GM21447 (cell line): ENCODE results near the gene DIO3.

Source experiments
- ATAC-seq: cut with Tn5 transposase; IDR thresholded peaks from one replicate; pipeline ENCODE4 v1.9.1; 2021; ENCODE audit not compliant: unreplicated experiment

The DIO3 gene

DNA sequence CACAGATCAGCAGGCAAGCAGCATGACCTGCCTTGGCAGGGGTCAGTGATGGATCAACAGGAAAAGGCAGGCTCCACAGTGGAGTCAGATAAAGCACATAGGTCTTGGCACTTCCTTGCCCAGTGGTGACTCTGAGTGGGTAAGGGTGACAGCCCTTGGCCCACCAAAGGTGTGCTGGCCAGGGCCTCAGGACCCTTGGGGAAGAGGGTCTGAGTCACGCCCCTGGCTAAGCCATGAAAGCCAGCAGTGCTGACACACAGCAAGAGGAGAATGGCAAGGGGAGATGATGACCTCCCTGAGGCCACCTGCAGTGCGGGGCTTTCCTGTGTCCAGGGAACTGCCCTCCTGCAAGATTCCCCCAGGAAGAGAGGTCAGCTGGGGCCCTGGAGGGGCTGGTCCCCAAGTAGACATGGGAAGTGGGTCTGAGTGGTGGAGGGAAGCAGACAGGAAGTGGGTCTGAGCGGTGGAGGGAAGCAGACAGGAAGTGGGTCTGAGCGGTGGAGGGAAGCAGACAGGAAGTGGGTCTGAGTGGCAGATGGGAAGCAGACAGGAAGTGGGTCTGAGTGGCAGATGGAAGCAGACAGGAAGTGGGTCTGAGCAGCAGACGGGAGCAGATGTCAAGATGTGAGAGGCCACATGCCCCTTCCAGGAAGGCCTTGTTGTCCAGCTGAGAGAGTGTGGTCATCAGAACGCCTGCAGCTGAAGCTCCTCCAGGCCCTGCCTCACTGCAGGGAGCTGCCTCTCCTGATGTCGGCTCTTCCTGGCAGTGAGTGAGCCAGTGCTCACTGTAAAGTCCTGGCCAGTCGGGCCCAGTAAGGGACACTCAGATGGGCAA lies 34.8 kb downstream of the DIO3 start:
- ATAC-seq = no peak

DNA sequence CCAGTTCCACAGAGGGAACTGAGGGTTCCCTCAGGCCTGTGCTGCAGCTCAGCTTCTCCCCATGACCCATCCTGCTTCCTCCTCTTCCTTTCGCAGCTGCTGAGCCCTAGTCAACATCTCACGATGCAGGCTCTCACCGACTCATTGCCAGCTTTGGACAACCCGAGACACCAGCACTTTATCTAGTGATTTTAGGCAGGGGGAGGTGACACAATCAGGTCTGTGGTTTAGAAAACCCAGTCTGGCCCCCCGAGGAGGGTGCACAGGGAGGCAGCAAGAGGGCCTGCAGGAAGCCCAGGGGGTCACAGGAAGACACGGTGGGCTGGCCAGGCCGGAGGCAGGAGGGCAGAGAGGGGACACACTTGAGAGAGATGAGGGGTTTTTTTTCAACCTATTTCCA lies 35.4 kb downstream of the DIO3 start:
- no peak for ATAC-seq

DNA sequence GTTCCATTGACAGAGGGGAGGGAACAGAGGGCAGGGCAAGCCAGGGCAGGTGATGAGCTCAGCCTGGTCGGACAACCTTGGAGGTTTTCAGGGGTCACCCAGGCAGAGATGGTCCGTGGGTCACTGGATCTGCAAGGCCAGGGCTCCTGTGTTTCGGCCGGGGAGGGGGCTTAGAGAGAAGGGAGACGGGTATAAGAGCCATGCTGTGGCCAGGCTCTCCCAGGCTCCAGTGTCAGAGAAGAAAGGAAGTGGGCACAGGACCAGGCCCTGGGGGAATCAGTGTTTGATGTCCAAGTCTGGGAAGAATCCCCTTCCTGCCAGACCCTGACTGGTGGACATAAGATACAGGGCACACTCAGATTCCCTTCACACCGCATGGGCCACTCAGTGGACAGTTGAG lies 36.9 kb downstream of the DIO3 start:
- ATAC-seq = no peak

DNA sequence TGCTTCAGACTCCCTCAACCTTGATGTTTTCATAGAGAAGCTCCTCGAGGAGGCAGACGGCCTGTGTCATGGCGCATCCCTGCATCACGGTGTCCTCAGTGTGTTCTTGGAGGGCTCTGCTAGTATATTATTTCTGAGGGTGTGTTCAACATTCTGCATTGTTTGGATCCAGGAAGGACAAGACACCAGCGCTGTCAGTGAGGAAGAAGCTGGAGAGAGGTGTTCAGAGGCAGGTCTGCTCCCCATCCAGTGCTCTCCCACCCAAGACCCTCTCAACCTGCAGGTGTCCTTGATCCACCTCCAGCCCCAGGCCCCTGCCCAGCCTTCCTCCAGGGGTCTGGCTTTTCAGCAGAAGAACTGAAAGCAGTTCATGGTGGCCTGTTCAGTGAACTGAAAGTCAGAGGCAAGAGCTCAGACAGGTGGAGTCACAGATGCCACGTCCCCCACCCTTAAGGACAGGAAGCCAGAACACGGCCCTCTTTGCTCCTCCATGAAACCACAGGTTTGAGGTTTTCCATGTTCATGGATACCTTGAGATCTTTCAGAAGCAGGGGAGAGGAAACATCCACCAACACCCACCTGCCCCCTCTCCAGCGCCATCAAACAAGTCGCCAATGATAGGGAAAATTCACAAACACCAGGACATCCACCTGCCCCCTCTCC lies 37.4 kb downstream of the DIO3 start:
- ATAC-seq = no peak

DNA sequence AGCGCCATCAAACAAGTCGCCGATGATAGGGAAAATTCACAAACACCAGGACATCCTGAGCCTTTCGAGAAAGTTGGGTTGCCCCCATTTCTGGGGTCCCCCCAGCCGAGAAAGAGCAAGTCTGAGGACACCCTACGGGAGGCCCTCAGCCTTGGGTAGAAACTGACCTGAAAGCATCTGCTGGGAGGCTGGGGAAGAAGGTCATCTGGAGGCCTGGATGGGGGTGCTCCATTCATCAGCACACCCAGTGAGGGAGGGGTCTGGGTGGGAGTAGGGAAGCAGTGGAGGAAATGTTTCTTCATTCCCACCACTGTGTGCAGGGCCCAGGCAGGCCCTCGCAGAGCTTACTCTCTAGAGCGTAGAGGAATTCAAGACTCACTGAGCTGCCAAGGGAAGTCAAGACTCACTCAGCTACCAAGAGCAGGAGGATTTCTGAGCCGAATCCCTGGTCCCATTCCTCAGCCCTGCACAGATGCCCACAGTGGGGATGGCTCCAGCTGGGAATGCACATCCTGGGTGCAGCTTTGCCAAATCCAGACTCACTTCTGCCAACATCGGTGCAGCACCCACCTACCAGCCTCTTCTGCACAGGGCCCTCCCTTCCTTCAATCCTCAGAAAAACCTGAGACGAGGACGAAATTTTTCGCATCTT lies 38.1 kb downstream of the DIO3 start:
- ATAC-seq = no peak

DNA sequence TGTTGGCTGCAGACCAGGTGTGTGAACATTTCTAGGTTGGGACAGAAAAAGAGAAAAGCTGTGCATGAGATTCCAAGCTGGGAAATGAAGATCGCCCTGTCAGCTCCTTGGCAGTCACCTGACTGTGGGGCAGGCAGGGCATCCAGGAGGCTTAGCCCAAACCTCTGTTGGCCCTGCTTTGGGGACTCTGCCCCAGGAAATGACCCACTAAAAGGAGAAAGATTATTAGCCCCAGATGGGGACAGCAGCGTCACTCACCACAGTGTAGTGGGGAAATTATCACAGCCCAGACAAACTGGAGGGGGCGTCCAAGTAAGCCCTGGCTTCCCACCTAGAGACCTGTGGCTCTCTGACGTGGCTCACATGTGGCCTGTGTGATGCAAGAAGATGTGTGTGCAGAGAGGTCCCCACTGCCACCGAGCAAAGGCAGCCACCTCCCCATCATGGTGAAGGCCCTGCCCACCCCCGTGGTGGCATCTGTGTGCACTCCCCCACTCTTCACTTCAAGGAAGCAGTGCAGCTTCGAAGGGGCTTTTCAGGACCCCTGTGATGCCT lies 39.1 kb downstream of the DIO3 start:
- ATAC-seq = no peak

DNA sequence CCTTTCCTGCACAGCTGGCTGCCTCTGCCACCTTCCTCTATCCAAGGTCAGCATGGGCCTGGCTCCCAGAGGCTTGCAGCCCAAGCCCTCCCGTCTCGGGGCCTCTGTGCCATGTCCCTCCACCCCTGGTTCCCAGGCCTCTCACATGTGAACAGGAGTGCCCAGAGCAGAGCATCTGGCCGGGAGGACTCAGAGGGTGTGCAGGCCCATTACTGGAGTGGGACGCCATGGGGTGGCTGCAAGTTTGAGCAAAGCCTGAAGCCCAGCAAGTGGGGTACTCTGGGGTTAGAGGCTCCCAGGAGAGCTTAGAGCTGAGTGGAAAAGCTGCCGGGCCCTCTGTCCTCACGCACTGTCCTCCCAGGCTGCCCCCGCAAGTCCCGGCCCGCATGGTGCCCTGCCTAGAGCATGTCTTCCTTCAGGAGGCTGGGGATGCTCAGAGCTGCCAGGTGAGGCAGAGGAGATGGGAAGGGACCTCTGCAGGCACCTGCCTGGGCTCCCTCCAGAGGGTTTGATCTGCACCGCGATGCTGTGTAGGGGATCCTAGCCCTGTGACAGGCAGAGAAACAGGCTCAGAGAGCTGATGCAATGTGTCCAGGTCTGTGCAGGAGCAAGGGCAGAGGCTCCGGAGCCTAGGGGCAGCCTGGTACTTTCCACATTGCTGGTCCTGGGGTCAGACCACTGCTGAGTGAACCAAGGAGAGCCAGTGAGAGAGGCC lies 39.8 kb downstream of the DIO3 start:
- no peak for ATAC-seq

DNA sequence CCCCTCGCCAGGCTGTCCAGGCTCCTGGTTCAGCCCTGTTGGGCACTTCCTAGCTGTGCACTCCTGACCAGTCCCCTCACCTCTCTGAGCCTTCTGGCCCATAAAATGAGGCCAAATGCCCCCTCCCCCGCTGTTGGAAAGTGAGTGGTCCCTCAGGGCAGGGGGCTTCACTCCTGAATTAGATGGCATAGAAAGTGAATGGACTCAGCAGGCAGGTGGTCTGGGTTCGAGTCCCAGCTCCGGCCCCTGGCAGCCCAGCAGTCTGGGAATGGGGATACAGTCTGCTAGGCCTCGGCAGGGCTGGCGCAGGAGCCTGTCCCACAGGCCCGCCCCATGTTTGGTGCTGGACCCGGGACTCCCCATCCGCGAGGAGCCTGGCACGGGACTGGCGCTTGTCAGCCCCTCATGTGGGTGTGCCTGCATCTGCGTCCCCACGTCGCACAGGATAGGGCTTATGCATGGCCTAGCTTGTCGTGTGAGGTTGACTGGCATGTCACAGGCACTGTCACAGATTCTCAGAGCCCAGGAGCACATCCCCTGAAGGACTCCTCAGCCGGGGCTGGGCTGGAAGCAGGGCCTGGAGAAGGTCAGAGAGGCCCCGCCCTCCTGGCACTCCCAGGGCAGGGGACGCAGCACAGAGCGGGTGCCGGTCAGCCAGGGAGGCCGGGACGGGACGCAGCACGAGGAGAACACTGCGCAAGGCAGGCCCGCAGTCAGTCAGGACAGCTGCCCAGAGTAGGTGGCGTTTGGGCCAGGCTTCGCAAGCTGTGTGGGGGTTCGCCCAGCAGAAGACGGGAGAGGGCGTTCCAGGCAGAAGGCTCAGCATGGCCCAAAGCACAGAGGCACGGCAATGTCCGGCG lies 40.5 kb downstream of the DIO3 start:
- ATAC-seq = no peak

DNA sequence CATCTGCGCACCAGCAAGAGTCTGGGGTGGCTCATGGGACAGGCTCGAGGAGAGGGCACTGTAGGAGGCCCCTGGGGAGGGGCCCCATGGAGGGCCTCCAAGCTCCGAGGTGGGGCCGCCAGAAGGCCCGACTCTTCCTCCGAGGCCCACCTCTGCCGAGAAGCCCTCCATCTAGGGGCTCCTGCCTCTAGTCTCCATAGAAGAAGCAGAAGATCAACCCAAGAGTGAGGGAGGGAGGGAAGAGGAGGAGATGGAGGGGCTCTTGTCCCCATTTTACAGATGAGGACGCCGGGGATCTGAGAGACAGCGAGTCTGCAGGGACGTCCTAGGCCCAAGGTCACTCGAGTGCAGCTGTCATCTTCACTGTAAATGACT lies 41.2 kb downstream of the DIO3 start:
- ATAC-seq = no peak

DNA sequence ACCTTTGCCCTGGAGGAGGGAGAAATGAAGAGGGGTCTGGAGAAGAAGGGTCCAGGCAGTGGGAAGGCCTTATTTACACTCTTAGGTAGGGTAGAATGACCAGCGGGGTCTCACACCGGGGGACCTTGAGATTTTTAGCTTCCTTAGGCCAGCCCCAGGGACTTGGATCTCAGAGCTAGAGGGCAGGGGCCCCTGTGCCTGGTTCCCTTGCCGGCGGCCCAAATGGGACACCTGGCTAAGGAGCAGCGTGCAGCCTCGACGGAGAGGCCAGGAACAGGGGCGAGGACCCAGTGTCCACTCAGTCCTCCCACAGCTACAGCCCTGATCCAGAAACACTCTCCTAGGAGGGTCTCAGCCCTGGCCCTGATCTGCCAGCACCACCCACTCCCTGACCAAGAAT lies 41.8 kb downstream of the DIO3 start:
- ATAC-seq = no peak

DNA sequence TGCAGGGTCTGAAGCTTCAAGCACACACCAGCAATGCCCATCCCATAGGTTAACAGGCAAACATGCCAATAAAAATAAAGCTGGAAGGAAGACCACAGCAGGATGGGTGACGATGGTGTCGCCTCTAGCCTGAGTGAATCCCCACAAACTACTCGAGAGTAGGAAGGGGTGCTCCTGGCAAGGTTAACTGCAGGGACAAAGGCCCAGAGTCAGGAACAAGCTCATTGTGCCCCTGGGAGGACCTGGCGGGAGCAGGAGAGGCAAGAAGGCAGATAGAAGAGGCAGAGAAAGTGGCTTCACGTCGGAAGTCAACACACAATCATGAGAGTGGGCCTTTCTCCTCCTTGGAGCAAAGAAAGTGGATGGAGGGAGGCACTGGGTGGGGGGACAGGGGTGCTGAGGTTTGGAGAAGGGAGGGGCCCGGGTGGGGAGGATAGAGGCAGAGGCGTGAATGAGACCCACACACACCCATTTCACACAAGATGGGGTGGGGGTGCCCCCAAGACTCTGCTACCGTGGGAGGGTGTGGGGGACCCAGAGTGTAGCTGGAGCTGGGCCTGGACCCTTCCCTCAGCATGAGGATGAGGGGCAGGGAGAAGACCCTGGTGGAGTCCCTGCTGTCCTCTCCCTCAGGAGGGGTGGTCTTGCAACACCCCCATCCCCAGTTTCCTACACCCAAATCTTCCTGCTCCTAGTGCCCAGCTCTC lies 43.1 kb downstream of the DIO3 start:
- no peak for ATAC-seq

DNA sequence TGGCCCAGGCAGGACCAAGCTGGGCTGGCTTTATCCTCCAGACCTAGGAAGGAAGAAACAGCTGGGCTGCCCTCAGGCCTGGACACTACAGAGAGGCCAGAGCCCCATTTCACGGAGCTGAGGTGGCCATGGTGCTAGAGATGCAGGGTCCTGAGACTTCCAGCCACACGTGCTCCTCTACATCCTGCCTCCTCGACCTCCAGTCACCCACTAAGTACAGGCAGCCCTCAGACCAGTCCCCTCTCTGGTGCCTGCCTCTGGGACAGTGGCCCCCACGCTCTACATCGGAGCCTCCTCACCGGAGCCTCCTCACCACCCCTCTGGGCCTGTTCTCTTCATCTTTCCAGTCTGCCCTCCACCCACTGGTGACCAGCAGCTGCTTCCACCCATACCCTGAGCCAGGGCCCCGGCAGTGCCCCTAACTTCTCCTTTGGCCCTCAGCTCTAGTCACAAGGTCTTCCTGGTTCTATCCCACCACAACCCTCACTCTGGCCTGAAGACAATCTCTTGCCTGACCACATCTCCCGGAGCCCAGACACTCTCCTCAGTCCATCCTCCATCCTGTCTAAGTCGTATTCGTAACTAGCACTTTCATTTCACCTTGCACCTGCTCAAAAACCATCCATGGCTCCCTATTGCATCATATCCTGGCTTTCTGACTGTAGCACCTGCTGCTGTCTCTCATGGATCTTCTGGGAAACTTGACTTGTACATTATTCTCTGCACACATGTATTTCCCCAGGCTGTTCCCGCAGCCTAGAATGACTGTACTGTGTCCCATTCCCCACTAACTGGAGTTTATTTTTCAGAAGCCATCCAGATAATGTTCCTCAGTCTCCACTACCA lies 43.9 kb downstream of the DIO3 start:
- ATAC-seq = no peak

DNA sequence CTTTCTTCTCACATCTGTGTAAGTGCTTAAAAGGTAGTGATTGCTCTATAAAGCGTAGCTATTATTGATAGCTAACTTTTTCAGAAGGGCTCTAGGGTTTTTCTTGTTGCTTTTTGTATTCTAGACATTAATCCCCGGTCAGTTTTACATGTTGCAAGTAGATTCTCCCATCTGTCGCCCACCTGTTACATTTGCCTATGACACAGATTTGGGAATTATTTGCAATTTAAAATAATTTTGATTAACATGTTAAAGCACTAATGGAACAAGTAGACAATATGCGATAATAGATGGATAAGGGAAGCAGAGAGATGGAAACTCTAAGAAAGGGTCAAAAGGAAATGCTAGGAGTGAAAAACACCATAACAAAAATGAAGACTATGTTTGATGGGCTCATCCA lies 44.5 kb downstream of the DIO3 start:
- no peak for ATAC-seq
